Muscle of leg (tissue), 11 donors: ENCODE data around the gene SMIM20. TPM values are rescaled to one million over a fixed set of nuclear protein-coding genes. Genes with fewer than 3 reads are reported as not detected.

Experiments
- DNase-seq: peaks from one replicate; pipeline ENCODE4 v3.0.0; 2013
- H3K27ac ChIP-seq: one replicate; pipeline ENCODE4 v1.5.1; 2013; ENCODE audit warnings: mild to moderate bottlenecking, low read length, control low read depth
- H3K27me3 ChIP-seq: one replicate; pipeline ENCODE4 v1.6.1; 2013; ENCODE audit warnings: low read length; ENCODE audit not compliant: control insufficient read depth, insufficient read depth
- H3K36me3 ChIP-seq: one replicate; pipeline ENCODE4 v1.6.1; 2013; ENCODE audit warnings: low read length; ENCODE audit not compliant: control insufficient read depth, insufficient read depth
- H3K4me1 ChIP-seq: one replicate; pipeline ENCODE4 v1.6.1; 2013; ENCODE audit warnings: low read length; ENCODE audit not compliant: control insufficient read depth, insufficient read depth
- H3K4me3 ChIP-seq: one replicate; pipeline ENCODE4 v1.5.1; 2013; ENCODE audit warnings: low read length, control low read depth
- H3K9me3 ChIP-seq: replicated peaks from 2 replicates; pipeline ENCODE4 v1.6.1; 2013; ENCODE audit warnings: low read depth, low read length; ENCODE audit not compliant: control insufficient read depth
- WGBS: methylation state at CpG from one replicate; pipeline ENCODE4 v1.1.5; 2013; ENCODE audit warnings: missing lambda C conversion rate; ENCODE audit not compliant: insufficient coverage; 5-methylcytosine and 5-hydroxymethylcytosine counted together
- polyA plus RNA-seq, 8 donors: library from polyadenylated mRNA; unstranded; fragments of 120-200 nt; gene quantifications; one replicate each; pipeline versions ENCODE4 v1.2.1 to v1.2.3, GENCODE V29; 2013; ENCODE audit warnings: inconsistent platforms in 1 of 8, low replicate concordance in 1 of 8; ENCODE audit not compliant: insufficient read length in 8 of 8, insufficient read depth in 1 of 8
- total RNA-seq: library from RNA; stranded (reverse); fragments of 120-200 nt; gene quantifications from one replicate; pipeline ENCODE4 v1.2.4, GENCODE V29; 2013

The SMIM20 gene
- total and polyA plus RNA-seq, 9 donors, result 34.8 to 52.6 (median 44.4) TPM

DNA sequence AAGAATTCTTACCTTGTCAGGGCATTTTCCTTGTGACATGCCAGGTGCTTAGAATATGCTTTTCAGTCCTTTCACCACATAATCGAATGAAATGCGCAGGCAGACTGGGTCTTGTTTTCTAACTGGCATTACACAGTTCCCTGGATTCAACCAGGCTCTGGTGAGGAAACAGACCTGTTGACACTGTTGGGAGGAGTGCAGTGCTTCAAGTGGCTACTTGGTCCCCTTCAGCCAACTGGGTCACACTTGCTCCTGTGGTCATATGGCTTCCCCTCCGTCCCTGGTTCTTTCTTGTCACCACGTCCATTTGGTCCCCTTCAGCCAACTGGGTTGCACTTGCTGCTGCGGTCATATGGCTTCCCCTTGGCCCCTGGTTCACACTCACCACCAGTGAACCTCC lies 9.7 kb downstream of the SMIM20 start:
- no peak overlapping the region for H3K27ac ChIP-seq
- H3K9me3 ChIP-seq, result no peaks in the 10 kb centered on the region
- H3K4me1 ChIP-seq, result peaks cover 9% of the 10 kb centered on the region
- peaks cover 18% of the 10 kb centered on the region for H3K36me3 ChIP-seq
- H3K27me3 ChIP-seq, result no peaks in the 10 kb centered on the region
- no peak for DNase-seq
- WGBS, result 93% methylated on average over 4 of the region's 5 CpGs
- H3K4me3 ChIP-seq, result no peak overlapping the region

DNA sequence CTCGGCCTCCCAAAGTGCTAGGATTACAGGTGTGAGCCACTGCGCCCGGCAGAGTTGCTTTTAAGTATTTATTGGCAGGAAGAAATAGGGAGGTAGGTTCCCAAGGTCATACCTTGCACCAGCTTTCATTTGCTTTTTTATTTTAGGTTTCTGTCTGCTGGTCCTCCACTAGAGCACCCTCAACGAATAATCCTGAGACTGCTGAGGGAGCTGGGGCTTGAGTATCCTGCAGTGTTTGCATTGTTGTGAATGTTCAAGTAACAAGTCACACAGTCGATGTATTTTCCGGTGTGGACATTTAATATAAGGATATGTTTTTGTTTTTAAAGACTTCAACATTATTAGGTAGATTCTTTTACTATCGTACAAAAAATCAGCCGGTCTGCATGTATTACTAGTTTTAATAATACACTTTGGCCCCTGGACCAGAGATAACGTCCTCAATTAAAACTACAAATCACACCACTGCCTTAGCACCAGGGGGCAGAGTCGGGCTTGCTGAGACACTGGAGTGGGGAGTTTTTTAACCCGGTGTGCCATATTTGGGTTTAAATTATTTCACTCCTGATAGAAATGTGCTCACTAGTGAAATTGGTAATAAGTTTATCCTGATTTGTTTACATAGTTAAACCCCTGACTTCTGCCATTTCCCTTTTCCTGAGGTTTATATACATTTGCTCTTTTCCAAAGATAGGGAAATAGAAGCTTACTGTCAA lies 11.6 kb downstream of the SMIM20 start:
- Histone ChIP-seq H3K9me3 (no peaks in the 10 kb centered on the region), H3K36me3 (peaks cover 18% of the 10 kb centered on the region), H3K27me3 (no peaks in the 10 kb centered on the region), H3K4me1 (peaks cover 13% of the 10 kb centered on the region), H3K27ac (no peak overlapping the region), H3K4me3 (no peak overlapping the region)
- 40% methylated on average over 1 of the region's 11 CpGs for WGBS
- DNase-seq, result peak; percentile 58

DNA sequence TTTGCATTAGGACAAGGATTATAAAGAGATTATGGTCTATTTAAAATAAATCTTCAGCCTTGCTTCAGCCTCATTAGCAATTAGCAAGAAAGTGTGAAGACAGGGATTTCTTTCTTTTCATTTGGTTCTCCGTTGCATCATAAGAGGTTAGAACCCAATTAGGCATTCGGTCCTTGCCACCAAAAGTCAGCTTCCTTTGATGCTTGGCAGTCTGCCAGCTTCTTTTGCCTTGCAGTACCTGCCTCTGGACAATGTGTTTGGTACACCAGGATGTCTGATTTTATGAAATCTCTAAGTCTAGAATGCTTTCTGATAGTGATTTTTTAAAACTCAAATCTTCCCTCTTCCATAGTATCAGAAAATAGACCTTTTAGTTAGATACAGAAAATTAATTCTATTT lies 12.4 kb downstream of the SMIM20 start:
- no peaks in the 10 kb centered on the region for H3K9me3 ChIP-seq
- no peak overlapping the region for H3K27ac ChIP-seq
- H3K4me1 ChIP-seq, result peaks cover 17% of the 10 kb centered on the region
- no peaks in the 10 kb centered on the region for H3K27me3 ChIP-seq
- DNase-seq, result no peak
- H3K36me3 ChIP-seq, result peaks cover 10% of the 10 kb centered on the region
- no CpG with 5 or more reads among the region's 2 CpGs for WGBS
- H3K4me3 ChIP-seq, result no peak overlapping the region

DNA sequence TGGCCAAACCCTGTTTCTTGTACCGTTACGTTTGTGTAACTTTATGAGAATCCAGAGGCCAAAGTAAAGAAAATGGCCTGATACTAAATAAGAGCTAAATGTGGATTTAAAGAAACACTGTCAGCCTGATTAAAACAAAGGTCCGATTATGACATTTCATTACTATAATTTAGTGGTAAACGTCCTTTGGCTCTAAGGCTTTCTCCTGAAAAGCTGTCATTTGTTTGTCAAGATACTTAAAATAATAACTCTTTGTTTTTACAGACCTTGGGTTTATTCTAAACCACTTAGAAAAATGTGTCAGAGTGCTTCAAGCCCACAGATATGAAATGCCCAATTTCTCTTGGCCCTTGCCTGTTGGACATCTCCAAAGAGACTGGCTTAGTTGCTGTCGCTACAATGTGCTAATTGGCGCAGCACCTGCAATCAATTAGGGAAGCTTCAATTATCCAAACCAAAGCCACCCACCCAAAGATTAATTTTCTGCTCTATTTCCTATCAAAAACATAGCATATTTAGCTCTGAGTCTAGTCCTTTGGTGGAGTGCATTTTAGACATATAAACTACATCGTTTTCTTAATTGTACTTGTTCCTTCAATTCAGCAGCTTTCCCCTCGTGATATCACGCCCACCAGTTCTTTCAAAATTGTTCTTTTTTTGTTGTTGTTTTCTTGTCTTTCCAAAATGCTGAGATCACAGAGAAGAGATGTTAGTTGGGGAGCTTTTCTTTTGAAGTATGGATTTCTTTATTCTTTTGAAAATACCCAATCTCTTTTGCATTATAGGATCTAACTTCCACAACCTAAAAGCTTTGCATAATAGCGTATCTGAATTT lies 13.6 kb downstream of the SMIM20 start:
- peaks cover 17% of the 10 kb centered on the region for H3K4me1 ChIP-seq
- H3K27me3 ChIP-seq, result no peaks in the 10 kb centered on the region
- no peaks in the 10 kb centered on the region for H3K9me3 ChIP-seq
- no peak for DNase-seq
- WGBS, result 100% methylated on average over 2 of the region's 10 CpGs
- no peak overlapping the region for H3K27ac ChIP-seq
- H3K36me3 ChIP-seq, result peaks cover 2% of the 10 kb centered on the region
- no peak overlapping the region for H3K4me3 ChIP-seq

DNA sequence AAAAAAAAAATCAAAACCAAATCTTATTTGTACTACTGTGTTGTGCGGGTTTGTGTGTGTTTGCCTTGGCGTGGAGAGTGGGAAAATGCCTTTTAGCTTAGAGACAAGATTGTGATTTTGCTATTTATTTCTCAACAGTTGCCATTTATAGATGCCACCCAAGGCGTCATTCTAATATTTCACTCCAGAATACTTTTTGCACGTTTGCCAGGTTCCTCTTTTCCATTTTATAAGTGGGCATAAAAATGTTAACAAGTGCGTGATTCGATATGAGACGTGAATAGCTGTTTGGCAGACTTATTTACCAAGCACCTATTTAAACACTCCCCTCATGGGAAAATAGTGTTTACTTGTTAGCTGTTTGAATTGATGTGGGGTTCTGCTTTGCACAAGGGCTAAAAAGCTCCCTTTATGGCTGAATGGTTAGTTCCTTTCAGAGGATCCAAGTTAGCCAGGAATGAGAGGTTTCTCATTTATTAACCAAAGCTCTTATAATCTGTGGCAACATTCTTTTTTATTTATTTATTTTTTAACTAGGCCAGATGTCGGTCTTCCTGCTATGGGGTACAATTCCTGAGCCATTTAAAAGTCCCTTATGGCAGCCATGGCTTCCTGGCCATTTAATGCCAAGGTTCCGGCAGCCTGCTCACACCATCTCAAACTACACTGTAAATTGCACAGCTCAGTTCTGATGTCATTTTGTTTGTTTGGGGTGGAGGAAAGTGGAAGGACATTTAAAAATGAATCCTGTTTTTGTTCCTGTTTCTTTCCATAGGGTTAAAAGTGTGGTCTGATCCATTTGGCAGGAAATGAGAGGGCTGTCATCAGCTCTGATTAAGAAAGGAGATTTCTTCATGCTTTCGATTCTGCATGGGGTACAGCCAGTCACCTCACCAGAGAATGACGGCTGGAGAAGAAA lies 14.6 kb downstream of the SMIM20 start:
- no peaks in the 10 kb centered on the region for H3K9me3 ChIP-seq
- peaks cover 16% of the 10 kb centered on the region for H3K4me1 ChIP-seq
- no peaks in the 10 kb centered on the region for H3K27me3 ChIP-seq
- no peak overlapping the region for H3K4me3 ChIP-seq
- peak overlapping the region; percentile 7 for H3K27ac ChIP-seq
- no peaks in the 10 kb centered on the region for H3K36me3 ChIP-seq
- peak; percentile 43 for DNase-seq
- WGBS, result no CpG with 5 or more reads among the region's 11 CpGs

DNA sequence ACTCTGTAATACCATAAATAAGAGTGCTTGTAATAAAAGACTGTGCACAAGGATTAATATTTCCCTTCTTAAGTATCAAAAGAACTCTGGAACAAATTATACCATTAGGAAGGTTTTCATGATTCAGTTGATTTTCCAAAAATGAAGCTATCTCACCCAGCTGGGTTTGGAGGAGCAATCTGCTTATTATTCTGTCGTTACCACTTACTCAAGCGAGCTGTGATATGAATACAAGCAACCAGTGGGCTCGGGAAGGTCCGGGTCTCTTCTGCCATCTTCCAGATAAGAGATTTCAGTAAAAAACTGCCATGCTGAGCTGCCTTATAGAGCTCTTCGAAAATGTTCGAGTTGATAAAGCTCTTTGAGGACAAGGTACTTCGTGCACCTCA lies 15.3 kb downstream of the SMIM20 start:
- no peaks in the 10 kb centered on the region for H3K9me3 ChIP-seq
- no peak overlapping the region for H3K27ac ChIP-seq
- no peaks in the 10 kb centered on the region for H3K27me3 ChIP-seq
- 69% methylated on average over 6 of the region's 7 CpGs for WGBS
- no peaks in the 10 kb centered on the region for H3K36me3 ChIP-seq
- no peak overlapping the region for H3K4me3 ChIP-seq
- no peak for DNase-seq
- H3K4me1 ChIP-seq, result peaks cover 14% of the 10 kb centered on the region

DNA sequence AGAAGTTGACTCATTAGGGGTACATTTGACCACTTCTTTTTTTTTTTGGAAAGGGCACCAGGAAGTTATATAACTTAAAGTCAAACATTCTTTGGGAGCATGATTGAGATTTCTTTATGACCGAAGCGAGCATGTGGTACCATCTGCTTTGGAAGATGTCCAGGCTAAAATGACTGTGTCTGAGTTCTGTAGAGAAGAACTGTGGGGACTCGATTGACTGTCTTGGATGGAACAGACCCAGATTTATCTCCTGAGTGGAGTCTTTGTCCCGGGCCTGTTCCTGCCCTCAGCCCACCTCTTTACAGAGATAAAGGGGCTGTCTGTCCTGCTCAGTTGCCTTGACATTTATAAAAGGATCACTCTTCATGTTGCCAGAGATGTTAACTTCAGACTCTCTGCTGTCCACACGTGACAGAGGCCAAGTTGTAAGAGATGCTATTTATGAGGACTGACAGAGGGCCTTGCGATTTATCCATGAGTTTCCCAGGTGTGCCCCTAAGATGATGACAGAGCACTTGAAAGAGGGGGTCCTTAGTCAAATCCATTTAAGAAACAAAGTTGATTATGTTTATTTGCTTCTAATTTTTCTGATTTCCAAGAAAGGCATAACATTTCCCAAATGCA lies 16.8 kb downstream of the SMIM20 start:
- DNase-seq, result peak; percentile 66
- WGBS, result 63% methylated on average over 3 of the region's 6 CpGs
- H3K27ac ChIP-seq, result peak overlapping the region; percentile 37

DNA sequence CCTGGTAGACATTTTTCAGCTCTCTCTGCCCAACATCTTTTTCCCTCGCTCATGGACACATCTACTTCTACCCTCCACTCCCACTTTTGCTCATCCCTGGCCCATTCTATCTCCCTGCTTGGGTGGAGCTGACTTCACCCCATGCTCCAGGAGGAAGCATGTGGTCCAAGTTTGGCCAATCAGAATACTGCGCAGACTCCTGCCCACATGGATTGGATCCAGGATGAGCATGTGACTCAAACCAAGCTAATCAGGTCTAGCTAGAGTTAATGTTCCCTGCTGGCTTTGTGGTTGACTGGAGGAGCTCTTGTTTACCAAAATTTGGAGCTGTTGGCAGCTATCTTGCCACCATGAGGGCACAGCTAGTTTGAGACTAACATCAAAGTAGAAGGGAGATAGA lies 22.7 kb downstream of the SMIM20 start:
- DNase-seq, result no peak
- Histone ChIP-seq H3K27ac (no peak overlapping the region), H3K9me3 (no peaks in the 10 kb centered on the region), H3K27me3 (no peaks in the 10 kb centered on the region), H3K36me3 (no peaks in the 10 kb centered on the region), H3K4me3 (no peak overlapping the region), H3K4me1 (peaks cover 6% of the 10 kb centered on the region)
- WGBS, result 83% methylated on average over 1 of the region's 2 CpGs

More for the DNA sequence above, 16.8 kb downstream of the SMIM20 start:
- Histone ChIP-seq H3K4me3 (no peak overlapping the region), H3K9me3 (no peaks in the 10 kb centered on the region), H3K36me3 (no peaks in the 10 kb centered on the region), H3K27me3 (no peaks in the 10 kb centered on the region), H3K4me1 (peaks cover 14% of the 10 kb centered on the region)

DNA sequence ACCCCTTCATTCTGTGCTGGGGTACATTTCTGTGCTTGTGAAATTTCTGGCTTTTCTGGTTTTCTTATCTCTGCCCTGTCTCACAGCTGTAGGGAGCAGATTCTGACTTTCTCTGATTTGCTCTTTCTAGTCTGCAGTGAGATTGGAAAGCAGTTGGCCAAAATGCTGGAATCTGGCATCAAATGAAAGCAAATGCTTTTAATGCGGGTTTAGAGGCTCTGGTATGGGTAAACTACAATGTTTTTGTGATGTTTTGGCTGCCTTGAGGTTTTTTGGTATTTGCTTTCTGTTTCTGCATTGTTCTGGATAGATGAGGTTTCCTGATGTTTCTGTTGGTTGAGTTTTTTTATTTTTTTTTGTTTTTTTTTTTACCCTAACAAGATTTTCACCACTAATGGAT lies 23.8 kb downstream of the SMIM20 start:
- Histone ChIP-seq H3K4me1 (peaks cover 6% of the 10 kb centered on the region), H3K4me3 (no peak overlapping the region), H3K36me3 (no peaks in the 10 kb centered on the region), H3K27me3 (no peaks in the 10 kb centered on the region), H3K27ac (peak overlapping the region; percentile 77), H3K9me3 (no peaks in the 10 kb centered on the region)
- DNase-seq, result peak; percentile 71
- WGBS, result no CpG with 5 or more reads among the region's 1 CpG
